WI38 (cell line): ENCODE data around the gene SMC4.

Source experiments
- H3K4me3 ChIP-seq: 2 replicates; pipeline ENCODE4 v1.5.1; 2011; ENCODE audit warnings: low read depth, mild to moderate bottlenecking, control low read depth, low read length
- TF ChIP-seq, protein P1 (sequence below): IDR thresholded peaks from 2 replicates; pipeline ENCODE4 v1.5.1; 2012; ENCODE audit warnings: low read depth, mild to moderate bottlenecking, control low read depth, low read length

The SMC4 gene

DNA sequence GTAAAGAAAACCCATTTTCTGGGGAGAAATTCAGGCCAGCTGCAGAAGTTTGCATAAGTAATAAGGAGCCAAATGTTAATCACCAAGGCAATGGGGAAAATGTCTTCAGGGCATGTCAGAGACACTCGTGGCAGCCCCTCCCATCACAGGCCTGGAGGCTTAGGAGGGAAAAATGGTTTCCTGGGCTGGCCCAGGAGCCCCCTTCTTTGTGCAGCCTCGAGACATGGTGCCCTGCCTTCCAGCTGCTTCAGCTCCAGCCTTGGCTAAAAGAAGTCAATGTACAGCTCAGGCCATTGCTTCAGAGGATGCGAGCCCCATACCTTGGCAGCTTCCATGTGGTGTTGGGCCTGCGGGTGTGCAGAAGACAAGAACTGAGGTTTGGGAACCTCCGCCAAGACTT lies 70.7 kb downstream of the SMC4 start:
- TF ChIP-seq, protein P1, sequence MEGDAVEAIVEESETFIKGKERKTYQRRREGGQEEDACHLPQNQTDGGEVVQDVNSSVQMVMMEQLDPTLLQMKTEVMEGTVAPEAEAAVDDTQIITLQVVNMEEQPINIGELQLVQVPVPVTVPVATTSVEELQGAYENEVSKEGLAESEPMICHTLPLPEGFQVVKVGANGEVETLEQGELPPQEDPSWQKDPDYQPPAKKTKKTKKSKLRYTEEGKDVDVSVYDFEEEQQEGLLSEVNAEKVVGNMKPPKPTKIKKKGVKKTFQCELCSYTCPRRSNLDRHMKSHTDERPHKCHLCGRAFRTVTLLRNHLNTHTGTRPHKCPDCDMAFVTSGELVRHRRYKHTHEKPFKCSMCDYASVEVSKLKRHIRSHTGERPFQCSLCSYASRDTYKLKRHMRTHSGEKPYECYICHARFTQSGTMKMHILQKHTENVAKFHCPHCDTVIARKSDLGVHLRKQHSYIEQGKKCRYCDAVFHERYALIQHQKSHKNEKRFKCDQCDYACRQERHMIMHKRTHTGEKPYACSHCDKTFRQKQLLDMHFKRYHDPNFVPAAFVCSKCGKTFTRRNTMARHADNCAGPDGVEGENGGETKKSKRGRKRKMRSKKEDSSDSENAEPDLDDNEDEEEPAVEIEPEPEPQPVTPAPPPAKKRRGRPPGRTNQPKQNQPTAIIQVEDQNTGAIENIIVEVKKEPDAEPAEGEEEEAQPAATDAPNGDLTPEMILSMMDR: no peak
- no peak overlapping the region for H3K4me3 ChIP-seq

DNA sequence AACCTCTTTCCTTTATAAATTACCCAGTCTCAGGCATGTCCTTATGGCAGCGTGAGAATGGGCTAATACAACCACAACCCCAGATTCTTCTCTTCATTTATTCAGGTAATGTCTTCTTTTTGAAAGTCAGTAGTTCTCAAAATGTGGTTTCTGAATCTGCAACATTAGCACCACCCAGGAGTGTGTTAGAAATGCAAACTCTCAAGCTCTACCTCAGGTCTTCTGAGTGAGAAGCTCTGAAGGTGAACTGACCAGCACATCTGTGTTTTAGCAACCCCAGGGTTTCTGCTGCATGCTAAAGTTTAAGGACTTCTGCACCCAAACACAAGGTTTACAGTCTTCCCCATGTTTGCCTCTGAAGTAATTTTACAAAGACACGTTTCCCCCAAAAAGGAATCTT lies 72.4 kb downstream of the SMC4 start:
- TF ChIP-seq, protein P1: no peak
- no peak overlapping the region for H3K4me3 ChIP-seq

DNA sequence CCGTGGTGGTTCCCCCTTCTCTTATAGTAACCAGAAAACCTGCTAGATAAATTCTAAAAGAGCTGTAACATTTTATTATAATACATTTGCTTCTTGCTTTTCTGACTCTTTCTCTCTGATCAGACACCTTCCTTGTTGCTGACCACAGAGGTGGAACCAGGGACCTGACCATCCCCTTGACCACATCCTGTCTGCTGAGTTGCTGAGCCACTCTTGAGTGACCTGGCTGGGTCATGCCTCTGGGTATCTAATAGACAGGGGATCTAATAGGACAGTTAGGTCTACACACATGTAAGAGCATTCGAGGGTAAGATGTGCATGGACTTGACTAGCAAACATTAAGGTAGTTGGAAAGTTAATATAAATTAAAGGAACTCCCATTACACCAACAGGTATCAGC lies 72.9 kb downstream of the SMC4 start:
- TF ChIP-seq, protein P1: no peak

DNA sequence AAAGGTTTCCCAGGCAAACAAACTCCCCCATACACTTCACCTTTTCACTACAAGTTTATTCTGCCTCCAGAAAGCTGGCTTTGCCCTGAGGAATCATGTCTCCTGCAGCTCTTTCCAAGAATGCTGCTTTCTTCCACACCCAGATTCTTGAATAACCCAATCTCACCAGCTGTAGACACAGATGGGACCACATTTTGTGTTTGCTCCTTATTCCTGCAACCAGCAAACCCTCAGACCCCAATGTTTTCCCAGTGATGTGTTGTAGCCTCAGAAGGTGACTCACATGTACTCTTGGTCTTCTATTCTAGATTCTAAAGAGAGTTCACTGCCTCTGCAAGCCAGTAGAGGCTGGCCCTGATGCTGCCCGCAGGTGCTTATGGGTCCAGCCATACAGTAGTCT lies 73.8 kb downstream of the SMC4 start:
- TF ChIP-seq, protein P1: no peak
- H3K4me3 ChIP-seq: no peak overlapping the region

More for the DNA sequence above, 72.9 kb downstream of the SMC4 start:
- H3K4me3 ChIP-seq: no peak overlapping the region

DNA sequence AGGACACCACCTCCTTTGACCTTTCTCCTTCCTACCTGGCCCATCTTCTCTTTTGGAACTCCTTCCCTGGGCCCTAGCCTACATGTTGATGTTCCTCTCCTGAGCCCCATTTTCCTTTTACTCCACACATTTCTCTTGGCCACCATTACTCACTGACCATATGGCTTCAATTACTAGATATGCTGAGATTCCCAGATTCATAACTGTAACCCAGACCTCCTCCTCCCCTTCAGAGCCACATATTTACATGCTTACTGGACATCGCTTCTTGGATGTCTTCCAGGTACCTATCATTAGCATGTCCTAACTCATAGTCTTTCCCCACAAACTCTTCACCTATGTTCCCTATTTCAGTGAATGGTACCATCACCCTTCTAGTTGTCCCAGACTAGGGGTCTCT lies 74.5 kb downstream of the SMC4 start:
- TF ChIP-seq, protein P1: no peak

DNA sequence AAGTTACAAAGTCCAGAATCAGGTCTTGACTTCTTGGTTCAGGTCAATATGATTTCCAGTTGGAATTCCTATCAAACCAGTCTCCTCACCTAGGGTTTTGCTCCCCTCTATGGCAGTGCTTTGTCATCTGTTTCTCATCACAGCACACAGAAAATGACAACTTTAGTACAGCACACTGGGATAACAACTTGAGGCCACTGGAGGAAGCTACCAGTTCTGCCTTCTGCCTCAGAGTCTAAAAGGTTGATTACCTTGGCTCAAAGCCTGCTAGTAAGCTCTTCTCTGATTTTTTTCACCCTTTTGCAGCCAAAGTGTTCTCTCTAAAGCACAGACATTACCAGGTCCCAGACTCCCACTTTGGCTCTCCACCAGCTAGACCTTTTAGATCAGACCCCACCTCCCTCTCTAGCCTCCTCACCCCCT lies 75.0 kb downstream of the SMC4 start:
- no peak overlapping the region for H3K4me3 ChIP-seq
- TF ChIP-seq, protein P1: no peak

More for the DNA sequence above, 74.5 kb downstream of the SMC4 start:
- no peak overlapping the region for H3K4me3 ChIP-seq

DNA sequence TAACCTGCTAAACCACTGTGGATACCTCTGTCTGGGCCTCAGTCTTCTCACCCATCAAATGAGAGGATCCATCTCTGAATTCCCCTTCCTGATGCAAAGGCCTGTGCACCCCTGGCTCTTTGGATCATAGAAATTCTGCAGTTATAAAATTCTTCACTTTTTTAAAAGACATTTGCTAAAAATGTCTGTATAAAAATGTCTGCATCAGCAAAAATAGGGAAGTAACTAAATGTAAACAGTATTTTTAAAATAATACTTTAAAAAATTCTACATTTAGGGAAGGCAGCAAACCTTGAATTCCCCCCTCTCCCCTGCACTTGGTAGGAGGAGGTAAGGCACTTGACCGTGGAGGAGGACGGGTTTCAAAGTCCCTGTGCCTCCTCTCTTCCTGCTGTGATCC lies 75.7 kb downstream of the SMC4 start:
- TF ChIP-seq, protein P1: no peak

More for the DNA sequence above, 75.7 kb downstream of the SMC4 start:
- H3K4me3 ChIP-seq: no peak overlapping the region
